Measurements from ENCODE around the gene EFNA5.

The EFNA5 gene

DNA sequence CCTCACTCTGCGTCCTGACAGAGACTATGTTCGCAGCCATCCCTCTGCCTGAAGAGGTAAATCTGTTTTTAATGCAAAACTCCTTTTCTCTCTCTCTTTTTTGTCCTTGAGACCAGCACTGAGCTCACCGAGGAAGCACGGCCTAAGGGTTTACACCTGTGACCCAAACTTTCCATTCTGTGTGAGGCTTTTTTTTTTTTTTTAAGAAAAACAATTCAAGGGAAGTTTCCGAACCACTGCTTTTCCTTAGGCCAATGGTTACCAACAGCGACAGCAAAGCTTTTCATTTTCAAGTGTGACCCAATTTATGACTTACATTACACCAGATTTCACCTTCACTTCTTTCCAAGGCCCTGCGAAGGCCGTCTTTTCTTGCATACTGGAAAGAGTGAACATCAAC lies 205.9 kb downstream of the EFNA5 start:
- no peak for DNase-seq (ENCODE audit: low read depth in 2 of 2)
- TF ChIP-seq, protein P1, sequence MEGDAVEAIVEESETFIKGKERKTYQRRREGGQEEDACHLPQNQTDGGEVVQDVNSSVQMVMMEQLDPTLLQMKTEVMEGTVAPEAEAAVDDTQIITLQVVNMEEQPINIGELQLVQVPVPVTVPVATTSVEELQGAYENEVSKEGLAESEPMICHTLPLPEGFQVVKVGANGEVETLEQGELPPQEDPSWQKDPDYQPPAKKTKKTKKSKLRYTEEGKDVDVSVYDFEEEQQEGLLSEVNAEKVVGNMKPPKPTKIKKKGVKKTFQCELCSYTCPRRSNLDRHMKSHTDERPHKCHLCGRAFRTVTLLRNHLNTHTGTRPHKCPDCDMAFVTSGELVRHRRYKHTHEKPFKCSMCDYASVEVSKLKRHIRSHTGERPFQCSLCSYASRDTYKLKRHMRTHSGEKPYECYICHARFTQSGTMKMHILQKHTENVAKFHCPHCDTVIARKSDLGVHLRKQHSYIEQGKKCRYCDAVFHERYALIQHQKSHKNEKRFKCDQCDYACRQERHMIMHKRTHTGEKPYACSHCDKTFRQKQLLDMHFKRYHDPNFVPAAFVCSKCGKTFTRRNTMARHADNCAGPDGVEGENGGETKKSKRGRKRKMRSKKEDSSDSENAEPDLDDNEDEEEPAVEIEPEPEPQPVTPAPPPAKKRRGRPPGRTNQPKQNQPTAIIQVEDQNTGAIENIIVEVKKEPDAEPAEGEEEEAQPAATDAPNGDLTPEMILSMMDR (IDR thresholded peaks at IDR 0.05; ENCODE audit: low read depth, low read length): no peak
- H3K4me3 ChIP-seq (replicated peaks in 1 of 2; ENCODE audit: low read depth in 2 of 2, low read length in 2 of 2): no peak overlapping the region

- no peak for DNase-seq (ENCODE audit: low read depth in 2 of 2)
- no peak overlapping the region for H3K4me3 ChIP-seq (replicated peaks in 1 of 2; ENCODE audit: low read depth in 2 of 2, low read length in 2 of 2)
- TF ChIP-seq, protein P1 (IDR thresholded peaks at IDR 0.05; ENCODE audit: low read depth, low read length): no peak
Measured at GRCh38 chr5:107464416-107464815, 206.3 kb downstream of the EFNA5 start.

GRCh38 chr5:107463731-107464130 lies 207.0 kb downstream of the EFNA5 start:
- no peak for DNase-seq (ENCODE audit: low read depth in 2 of 2)
- H3K4me3 ChIP-seq (replicated peaks in 1 of 2; ENCODE audit: low read depth in 2 of 2, low read length in 2 of 2): no peak overlapping the region
- TF ChIP-seq, protein P1 (IDR thresholded peaks at IDR 0.05; ENCODE audit: low read depth, low read length): no peak

- TF ChIP-seq, protein P1 (IDR thresholded peaks at IDR 0.05; ENCODE audit: low read depth, low read length): no peak
- no peak overlapping the region for H3K4me3 ChIP-seq (replicated peaks in 1 of 2; ENCODE audit: low read depth in 2 of 2, low read length in 2 of 2)
- DNase-seq (ENCODE audit: low read depth in 2 of 2): no peak
Measured at GRCh38 chr5:107461770-107462169, 209.0 kb downstream of the EFNA5 start.

GRCh38 chr5:107460789-107461188 lies 209.9 kb downstream of the EFNA5 start:
- H3K4me3 ChIP-seq (replicated peaks in 1 of 2; ENCODE audit: low read depth in 2 of 2, low read length in 2 of 2): no peak overlapping the region
- no peak for DNase-seq (ENCODE audit: low read depth in 2 of 2)
- TF ChIP-seq, protein P1 (IDR thresholded peaks at IDR 0.05; ENCODE audit: low read depth, low read length): no peak

GRCh38 chr5:107459605-107460004 lies 211.1 kb downstream of the EFNA5 start:
- DNase-seq (ENCODE audit: low read depth in 2 of 2): no peak
- TF ChIP-seq, protein P1 (IDR thresholded peaks at IDR 0.05; ENCODE audit: low read depth, low read length): no peak
- no peak overlapping the region for H3K4me3 ChIP-seq (replicated peaks in 1 of 2; ENCODE audit: low read depth in 2 of 2, low read length in 2 of 2)

DNA sequence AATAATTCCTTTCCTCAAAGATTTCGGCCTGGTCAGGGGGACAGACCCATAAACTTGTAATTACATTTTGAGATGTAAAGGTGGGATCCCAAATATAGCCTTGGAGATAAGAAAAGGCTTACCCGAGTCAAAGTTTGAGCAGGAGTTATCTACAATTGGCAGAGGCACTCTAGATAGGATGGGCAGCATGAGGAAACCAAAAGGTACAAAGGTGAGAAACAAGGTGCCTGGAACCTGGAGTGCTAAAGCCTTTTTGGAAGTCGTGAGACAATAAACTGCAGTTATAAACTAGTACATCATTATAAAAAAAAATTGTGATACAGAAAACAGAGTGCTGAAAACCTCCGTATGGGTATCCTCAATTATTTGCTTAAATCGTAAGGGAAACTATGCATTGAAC lies 212.4 kb downstream of the EFNA5 start:
- TF ChIP-seq, protein P1 (IDR thresholded peaks at IDR 0.05; ENCODE audit: low read depth, low read length): no peak
- DNase-seq (ENCODE audit: low read depth in 2 of 2): no peak
- no peak overlapping the region for H3K4me3 ChIP-seq (replicated peaks in 1 of 2; ENCODE audit: low read depth in 2 of 2, low read length in 2 of 2)
